HG03196 (cell line): ENCODE data around the gene PARP11.

Experiments used
- ATAC-seq: cut with Tn5 transposase; IDR thresholded peaks from one replicate; pipeline ENCODE4 v1.9.1; 2021; ENCODE audit not compliant: unreplicated experiment

Gene PARP11

GRCh38 chr12:3775385-3776035, 97.7 kb downstream of the PARP11 start:
- no peak for ATAC-seq

GRCh38 chr12:3772380-3772779, 100.8 kb downstream of the PARP11 start:
- ATAC-seq: no peak

- no peak for ATAC-seq
Measured at GRCh38 chr12:3771853-3772252, 101.3 kb downstream of the PARP11 start.

GRCh38 chr12:3770891-3771290, 102.3 kb downstream of the PARP11 start:
- ATAC-seq: no peak

GRCh38 chr12:3768911-3769447, 104.2 kb downstream of the PARP11 start:
- ATAC-seq: no peak

GRCh38 chr12:3761116-3761735, 112.0 kb downstream of the PARP11 start:
- ATAC-seq: no peak

GRCh38 chr12:3759878-3760277, 113.3 kb downstream of the PARP11 start:
- ATAC-seq: no peak
